GM21423 (cell line): ENCODE measurements around the gene CDC42BPG.
A peak's percentile ranks its signal among the peaks of the same experiment; 100 is the strongest.

Experiments used
- ATAC-seq: cut with Tn5 transposase; IDR thresholded peaks from one replicate; pipeline ENCODE4 v1.9.1; 2021; ENCODE audit warnings: mild to moderate bottlenecking, moderate library complexity; ENCODE audit not compliant: unreplicated experiment

Gene CDC42BPG

DNA sequence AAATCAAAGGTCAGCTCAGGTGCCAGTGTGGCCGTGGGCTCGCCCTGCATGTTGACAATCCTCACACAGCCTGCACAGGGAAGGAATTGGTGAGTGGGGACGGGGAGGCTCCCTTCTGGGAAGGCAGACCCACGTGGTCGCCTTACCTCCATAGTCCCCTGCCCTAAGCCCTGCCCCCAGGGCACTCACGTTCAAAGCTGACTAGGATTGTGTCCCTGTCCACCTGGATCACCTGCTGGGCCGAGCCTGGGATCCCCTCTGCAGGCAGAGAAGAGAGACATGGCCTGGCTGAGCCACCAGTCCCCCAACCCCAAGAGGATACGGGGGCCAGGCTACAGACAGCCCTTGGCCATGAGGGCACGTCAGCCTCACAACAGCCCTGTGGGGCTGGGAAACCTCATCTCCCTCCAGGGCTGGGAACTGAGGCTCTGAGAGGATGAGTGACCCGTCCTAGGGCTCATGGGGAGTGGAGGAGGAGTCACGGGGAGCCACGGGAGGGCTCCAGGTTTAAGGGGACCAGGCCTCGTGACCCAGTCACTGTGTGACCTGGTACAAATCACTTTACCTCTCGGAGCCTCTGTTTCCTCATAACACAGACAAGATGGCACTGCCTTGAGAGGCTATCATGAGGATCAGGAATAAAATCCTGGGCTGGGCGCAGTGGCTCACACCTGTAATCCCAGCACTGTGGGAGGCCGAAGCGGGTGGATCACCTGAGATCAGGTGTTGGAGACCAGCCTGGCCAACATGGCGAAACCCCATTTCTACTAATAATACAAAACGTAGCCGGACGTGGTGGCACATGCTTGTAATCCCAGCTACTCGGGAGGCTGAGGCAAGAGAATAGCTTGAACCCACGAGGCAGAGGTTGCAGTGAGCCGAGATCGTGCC lies 54.0 kb downstream of the CDC42BPG start:
- ATAC-seq = no peak

DNA sequence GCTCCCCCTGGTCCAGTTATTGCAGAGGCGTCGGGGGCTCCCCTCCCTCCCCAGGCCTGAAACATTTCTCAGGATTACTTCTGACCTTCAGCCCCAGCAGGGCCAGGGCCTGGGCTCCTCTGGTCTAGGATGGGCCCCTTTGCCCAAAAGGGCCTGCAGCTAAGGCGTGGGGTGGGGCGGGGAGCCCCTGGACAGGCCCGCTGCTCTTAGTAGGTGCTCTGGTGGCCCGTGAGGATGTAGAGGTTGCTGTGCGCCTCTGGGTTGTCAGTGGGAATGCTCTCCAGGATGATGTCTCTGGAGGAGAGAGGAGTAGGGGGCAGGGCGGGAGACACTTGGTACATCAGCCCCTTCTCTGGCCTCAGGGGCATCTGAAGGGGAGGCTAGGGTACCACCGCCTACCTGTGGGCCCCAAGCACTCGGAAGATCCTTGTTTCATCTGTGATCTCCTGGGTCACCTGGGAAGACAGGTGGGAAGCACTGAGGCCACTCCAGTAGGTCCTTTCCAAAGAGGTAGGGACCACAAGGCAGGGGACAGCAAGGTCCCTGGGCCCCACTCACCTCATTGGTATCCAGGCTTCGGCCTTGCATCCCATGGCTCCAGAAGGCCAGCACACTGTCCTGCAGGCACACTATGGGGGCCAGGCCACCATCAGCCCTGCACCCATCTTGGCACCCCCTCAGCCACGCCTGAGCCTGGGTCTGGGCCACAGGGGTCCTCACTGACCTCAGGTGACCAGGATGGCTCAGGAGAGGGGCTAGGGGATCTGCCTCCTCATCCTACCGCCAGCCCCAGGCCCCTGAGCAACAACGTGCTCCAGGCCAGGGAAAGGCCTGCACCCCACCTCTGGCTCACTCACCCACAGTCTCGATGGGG lies 54.9 kb downstream of the CDC42BPG start:
- no peak for ATAC-seq

DNA sequence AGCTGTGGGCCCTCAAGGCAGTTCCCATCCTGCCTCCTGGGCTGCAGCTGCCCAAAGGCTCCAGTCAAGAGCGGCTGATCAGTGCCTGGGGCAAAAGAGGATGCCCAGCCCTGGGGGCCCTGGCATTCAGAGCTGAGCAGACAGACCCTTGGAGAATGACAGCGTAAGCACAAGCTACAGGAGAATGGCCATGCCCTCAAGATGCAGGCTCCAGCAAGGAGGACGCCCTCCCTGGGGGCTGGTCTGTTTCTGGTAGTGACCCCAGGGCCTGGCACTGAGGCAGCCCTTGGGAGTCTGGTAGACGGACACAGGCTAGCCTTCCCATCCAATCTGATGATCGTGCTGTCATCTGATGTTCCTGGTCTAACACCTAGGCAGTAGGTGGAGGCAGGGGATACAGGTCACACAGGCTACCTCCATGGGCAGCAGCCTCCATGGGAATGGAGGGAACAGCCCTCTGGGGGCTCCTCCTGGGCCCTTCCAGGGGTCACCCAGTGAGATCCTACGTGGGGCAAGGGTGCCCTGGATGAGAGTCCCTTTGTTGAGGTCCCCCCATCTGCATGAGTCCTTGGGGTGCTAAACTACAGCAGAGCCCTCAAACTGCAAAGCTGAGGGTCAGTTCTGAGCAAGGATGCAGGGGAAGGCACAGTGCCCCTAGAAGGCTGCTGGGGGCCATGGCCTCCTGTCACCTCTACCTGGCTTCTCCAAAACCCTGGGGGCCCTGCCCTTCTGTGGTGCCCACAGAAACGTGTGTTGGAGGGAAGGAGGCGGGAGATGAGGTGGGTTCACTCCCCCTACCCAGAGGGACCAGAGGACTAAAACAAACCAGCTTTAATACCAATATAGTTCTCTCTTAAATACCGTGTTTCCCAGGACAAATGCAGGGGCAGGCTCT lies 55.9 kb downstream of the CDC42BPG start:
- ATAC-seq = no peak

DNA sequence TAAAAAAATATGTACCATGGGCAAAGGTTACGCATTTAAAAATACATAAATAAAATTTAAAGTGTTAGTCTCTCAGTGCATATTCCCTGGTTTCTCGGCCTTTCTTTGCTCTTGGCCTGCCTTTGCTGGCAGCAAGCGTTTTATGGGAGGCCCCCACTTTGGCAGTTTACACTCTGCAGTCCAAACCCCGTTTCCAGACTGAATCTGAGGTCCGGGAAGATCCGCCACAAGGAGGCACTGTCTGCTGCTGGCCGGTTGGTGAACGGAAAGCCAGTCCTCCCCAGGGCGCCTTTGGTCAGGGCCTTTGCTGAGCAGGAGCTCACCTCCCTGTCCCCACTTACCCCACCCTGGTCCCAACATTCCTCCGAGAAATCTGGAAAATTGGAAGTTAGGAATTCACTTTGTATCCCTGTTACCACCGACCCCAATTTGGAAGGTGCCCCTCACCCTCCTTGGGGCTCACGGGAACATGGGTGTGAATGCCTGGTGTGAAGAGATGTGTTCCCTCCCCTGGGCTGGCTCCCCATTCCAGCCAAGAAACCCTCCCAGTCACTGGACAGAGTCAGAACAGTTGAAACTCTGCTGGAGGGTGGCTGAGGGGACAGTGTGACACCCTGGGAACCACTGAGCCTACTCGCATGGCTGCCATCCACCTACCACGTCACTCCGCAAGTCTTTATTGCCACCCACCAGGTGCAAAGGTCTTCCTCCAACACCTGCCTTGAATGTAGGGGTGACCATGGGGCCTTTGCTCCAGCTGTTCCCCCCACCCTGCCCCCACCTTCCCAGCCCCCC lies 56.7 kb downstream of the CDC42BPG start:
- no peak for ATAC-seq

DNA sequence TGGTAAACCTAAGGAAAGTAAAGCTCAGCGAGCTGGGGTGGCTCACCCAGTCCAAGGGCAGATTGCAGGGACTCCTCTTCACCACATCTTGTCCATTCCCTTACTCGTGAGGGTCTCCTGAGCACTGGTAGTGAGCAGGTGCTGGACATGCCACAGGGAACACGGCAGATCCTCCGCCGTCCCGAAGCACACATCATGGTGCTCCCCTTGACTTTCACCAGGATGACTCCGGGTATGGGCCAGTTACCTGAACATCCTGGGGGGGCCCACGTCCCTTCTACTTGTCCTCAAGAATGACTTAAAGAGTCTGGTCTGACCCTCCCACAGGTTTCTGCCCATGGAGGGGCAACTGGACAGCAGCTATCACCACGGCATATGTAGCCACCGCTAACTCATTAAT lies 58.1 kb downstream of the CDC42BPG start:
- no peak for ATAC-seq

DNA sequence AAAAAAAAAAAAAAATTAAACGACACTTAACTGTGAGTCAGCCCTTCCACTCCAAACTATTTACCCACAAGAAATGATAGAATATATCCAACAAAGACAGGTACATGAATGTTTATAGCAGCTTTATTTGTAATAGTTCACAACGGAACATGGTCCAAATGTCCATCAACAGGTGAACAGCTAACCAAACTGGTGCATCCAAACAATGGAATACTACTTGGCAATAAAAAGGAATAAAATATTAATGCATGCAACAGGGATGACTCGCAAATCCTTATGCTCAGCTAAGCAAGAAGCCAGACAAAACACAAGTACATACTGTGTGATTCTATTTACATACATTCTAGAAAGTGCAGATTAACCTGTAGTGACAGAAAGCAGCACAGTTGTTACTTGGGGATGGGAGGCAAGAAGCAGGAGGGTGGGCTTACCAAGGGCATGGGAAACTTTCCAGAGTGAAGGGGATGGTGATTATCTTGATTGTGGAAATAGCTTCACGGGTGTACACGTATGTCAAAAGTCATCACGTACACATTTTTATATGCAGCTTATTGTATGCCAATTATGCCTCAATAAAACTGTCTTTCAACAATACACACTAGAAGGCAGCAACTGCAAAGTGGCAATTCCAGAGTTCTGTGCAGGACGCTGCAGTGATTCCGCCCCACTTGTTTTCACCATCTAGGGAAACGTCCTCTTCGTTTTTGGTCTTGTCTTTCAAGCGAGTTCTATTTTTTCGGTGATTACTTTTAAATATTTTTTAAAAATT lies 59.5 kb downstream of the CDC42BPG start:
- no peak for ATAC-seq

DNA sequence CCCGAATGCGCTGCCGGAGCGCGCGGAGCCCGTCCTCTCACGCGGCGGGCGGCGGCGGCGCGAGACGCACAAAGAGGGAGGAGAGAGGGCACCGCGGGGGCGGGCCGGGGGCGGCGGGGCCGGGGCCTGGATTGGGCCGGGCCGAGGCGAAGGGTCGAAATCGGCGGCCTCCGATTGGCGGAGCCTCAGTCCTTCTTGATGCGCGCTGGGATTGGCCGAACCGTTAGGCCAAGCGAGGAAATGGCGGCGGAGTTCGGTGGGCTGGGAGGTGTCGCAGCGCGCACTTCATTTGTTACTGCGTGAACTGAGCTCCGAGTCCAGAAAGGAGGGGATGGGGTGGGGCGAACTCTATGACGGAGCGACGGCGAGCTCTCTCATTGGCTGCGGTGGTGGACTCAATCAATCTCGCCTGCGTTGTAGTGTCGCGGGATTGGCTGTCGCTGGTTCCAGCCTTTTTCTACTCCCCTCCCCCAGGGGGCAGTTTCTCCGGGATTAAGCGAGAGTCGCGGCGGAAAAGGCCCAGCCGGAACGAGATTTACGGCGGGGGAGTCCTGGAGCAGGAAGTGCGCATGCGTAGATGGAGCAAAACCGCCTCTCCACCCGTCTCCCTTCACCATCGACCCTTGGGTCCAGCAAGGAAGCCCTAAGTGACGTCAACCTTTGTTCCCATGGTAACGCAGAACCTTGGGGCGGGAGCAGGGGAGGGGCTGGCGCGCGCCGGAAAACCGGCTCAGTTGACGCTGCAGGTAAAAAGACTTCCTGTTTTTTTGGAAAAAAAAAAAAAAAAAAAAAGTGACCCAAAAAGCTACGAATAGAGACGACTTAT lies 65.8 kb downstream of the CDC42BPG start, which contains the start of gene SF1:
Gene SF1, minus strand, starts transcription at position 70 of the 826 bp plus-strand sequence. CDS start 150 bp downstream, outside the sequence.
- peak; percentile 75 for ATAC-seq

DNA sequence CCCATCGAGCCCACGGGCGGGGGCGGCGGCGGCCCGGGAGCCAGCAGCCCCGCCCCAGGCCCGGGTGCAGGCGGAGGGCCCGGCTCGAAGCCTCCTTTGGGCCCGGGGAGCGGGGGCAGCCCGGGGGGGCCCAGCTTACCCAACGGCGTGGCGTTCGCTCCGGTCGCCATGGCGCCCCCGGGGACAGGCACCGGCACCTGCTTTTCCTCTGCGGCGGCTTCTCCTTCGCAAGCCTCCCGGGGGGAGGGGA lies 66.3 kb downstream of the CDC42BPG start:
- ATAC-seq = no peak

DNA sequence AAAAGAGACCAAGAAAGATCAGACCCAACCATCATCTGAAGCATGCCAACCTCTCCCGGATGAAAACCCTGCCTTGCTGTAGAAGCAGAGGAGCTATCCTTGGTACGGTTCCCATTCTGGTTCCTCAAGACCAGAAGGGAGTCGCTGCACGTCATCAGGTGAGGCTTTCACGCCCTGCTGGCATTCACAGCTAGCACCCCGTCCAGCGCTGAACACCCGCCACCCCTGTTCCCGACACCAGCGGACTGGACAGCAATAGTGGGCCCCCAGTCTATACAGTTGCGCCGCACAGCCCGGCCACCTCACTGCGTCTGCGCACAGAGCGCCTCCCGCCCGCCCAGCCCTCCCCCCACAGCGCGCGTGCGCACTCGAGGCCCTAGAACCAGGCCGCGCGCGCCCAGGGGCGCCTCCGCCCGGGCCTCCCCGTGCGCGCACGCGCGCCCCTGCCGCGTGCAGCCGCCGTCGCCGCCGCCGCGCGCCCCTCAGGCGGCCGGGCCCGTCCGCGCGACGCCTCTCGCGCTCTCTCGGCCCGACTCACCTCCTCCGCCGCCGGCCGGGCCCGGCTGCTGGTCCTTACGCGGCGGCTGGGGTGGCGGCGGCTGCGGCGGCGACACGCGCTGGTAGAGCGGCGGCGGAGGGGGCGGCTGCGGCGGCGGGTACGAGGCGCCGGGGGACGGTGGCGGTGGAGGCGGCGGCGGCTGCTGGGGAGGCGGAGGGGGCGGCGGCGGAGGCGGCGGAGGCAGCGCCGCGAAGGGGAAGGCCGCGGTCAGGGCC lies 66.8 kb downstream of the CDC42BPG start:
- ATAC-seq = peak; percentile 15

DNA sequence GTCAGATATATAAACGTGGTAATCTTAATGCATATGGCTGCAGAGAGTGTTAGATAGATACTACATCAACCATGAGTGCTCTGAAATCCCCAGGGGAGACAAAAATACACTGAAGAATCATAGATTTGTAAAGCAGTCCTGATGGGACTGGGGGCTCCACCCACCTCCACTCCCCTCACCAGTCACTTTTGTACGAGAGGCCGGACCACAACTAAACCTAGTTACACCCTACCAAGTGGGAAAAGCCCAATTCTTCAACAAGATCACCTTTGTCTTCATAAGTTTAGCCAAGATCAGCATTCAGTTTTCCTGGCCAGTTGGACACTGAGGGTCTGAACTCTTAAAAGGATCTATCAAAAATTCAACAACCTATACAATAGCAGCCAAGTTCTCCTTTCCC lies 67.6 kb downstream of the CDC42BPG start:
- ATAC-seq = no peak

DNA sequence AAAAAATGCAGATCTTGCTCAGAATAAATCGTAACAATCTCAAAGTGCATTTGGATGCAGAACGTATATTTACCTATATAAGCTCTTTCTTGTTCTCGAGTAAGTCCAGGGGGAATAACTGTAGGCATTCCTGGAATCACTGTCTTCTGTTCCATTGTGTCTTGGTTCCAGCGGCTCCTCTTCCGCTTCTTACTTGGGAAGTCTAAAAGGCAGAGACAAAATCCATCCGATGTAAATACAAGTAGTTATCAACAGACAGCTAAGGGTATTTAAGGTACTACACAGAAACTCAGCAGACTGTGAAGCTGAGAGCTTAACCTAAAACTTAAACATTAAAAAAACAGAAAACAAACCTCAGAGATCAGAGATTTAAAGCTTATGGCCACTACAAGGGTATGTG lies 68.0 kb downstream of the CDC42BPG start:
- no peak for ATAC-seq

DNA sequence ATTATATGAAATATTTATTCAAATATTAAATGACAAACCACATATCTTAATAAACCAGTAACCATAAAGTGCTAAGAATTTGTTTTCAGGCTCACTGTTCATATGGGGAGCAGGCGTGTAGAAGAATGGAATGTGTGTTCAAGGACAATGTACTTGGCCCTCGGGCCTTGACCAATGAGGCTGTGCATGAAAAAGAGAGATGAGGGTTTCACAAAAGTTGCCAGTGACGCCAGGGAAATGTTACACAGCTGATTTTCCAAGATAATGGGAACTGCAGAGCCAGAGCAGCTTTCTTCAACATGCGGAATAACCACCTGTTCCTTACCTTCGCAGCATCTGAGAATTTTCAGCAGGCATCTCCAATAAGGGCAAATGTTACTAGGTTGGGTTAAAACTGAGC lies 70.3 kb downstream of the CDC42BPG start:
- ATAC-seq = no peak
